SU-DHL-6 (cell line): ENCODE data around the gene P2RY8.
"Not testable (repeated sequence)": the region's sequence is repeated elsewhere in the genome, so short reads cannot be mapped to it uniquely, and the experiment has no call there.

Experiments
- EZH2phosphoT487 ChIP-seq: fragments of 200-600 bp; sonication (generic), shearing (Covaris generic); conservative IDR thresholded peaks from 2 replicates; pipeline ENCODE4 v1.6.1; 2018; ENCODE audit warnings: mild to moderate bottlenecking, antibody characterized with exemption, low read length, moderate library complexity, mixed read lengths
- TF ChIP-seq, protein P1 (sequence below): fragments of 200-600 bp; sonication (generic); IDR thresholded peaks from one replicate; pipeline ENCODE4 v1.5.1; 2017; ENCODE audit warnings: antibody characterized with exemption, mild to moderate bottlenecking, low read length, moderate library complexity; ENCODE audit not compliant: insufficient read depth, poor library complexity, severe bottlenecking

DNA sequence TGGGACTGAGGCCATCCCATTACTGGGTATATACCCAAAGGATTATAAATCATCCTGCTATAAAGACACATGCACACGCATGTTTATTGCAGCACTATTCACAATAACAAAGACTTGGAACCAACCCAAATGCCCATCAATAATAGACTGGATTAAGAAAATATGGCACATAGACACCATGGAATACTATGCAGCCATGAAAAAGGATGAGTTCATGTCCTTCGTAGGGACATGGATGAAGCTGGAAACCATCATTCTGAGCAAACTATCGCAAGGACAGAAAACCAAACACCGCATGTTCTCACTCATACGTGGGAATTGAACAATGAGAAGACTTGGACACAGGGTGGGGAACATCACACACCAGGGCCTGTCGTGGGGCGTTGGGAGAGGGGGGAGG is 27.1 kb upstream of the P2RY8 start:
- TF ChIP-seq, protein P1, sequence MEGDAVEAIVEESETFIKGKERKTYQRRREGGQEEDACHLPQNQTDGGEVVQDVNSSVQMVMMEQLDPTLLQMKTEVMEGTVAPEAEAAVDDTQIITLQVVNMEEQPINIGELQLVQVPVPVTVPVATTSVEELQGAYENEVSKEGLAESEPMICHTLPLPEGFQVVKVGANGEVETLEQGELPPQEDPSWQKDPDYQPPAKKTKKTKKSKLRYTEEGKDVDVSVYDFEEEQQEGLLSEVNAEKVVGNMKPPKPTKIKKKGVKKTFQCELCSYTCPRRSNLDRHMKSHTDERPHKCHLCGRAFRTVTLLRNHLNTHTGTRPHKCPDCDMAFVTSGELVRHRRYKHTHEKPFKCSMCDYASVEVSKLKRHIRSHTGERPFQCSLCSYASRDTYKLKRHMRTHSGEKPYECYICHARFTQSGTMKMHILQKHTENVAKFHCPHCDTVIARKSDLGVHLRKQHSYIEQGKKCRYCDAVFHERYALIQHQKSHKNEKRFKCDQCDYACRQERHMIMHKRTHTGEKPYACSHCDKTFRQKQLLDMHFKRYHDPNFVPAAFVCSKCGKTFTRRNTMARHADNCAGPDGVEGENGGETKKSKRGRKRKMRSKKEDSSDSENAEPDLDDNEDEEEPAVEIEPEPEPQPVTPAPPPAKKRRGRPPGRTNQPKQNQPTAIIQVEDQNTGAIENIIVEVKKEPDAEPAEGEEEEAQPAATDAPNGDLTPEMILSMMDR, result not testable (repeated sequence)
- not testable (repeated sequence) for TF ChIP-seq EZH2phosphoT487
